ENCODE measurements around the gene APOM. TPM values are rescaled to one million over a fixed set of nuclear protein-coding genes. Genes with fewer than 3 reads are reported as not detected.

APOM gene
- total RNA-seq: 0.52 and 0.54 TPM in 2 replicates

DNA sequence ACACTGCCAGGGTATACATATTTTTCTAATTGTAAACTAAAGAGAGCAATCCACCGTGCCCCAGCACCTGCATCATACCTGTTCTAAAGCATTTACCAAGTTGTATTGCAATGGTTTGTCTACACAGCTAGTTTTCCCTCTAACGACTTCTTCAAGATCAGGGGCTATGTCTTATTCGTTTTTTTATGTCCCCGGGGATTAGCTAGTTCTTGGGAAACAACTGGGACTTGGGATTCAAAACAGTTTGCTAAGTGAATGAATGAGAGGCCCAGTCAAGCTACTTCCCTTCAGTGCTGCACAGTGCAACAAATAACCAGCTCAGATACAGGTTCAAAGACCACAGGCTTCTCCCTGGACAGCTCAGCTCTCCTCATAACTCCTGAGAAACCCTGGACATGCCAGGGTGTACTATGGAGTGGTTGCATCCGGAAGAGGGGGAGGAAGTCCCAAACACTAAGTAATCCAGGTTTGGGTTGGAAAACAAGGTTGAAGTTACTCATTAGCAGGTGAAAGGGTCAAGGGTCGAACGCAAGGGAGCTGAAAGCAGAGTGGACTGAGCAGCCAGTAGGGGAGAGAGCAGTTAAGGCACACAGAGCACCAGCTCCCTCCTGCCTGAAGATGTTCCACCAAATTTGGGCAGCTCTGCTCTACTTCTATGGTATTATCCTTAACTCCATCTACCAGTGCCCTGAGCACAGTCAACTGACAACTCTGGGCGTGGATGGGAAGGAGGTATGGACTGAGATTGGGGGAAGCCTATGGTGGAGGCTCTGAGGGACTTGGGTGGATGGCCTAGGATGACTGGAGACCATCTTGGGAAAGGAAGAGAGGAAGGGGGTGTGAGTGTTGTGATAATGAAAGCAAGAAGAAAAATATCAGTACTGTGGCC lies at the start of gene APOM:
Gene APOM, plus strand, starts transcription at position 546 of the 889 bp plus-strand sequence. Its CDS starts 73 bp downstream, at position 619.

DNA sequence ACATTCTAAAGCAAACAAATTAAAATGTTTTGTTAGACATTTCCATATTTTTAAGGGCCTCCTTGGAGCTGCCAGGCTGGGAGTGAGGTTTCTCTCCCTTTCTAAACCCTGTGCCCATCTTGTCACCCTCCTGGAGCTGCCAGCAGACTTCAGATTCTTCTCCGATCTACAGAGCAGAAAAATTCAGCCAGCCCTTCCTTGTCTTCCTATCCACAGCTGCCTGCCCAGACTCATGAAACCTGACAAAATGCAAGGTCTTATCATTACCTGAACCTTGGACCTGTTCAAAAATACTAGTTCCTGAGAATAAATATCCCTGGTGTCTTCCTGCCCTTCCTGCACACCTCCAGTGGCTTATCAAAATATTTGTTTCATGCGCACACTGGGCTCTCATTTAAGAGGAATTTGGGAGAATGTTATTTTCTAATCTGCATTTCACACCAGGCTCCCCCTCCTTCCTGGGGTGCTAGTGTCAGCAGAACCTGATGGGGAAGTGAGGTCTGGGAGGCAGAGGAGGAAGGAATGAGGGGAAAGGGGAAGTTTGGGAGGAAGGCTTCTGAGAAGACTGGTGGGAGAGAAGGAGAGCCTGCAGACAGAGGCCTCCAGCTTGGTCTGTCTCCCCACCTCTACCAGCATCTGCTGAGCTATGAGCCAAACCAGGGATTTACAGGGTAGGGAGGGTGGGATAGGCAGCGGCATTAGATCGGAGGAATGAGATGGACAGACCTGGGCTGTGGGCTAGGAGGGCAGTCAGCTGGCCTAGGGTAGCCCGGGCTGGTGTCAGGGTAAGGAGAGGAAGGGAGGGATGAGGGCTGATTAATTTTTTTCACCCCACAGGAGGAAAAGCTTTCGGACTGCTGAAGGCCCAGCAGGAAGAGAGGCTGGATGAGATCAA lies 40.8 kb upstream of the APOM start, which contains the start of gene AIF1:
Gene AIF1, plus strand, starts transcription at position 551 of the 895 bp plus-strand sequence. Its CDS starts 96 bp downstream, at position 647.

DNA sequence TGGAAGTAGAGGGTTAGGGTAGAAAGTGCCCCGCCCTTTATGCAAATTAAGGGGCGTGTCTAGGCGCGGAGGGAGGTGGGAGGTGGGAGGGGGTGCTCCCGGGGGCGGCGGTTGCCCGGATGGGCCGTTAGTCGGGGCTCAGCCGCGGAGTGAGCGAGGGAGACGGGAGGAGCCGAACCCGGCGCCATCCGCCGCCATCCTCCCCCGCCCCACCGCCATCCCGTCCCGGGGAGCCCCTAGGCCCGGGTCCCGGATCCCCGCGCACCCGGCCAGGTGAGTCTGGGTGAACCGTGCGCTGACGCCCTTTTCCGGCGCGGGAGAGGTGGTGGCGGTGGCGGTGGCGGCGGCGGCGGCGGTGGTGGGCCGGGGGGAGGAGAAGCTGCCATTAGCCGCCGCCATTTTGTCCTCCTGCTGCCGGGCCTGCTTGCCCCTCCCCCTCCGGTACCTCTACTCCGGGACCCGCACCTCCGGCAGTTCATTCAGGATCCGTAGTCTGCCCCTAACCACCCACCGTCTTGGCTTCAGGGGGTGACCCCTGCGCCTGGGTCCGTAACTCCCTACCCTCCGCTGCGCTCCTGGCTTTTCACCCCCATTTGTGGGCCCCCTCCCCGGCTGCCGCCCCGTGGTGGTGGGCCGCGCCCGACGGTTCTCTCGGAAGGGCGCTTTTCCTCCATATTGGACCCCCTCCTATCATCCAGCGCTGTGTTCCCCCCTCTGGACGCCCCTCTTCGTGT lies 34.9 kb upstream of the APOM start, which contains the start of gene PRRC2A:
Gene PRRC2A, plus strand, starts transcription at position 130 of the 734 bp plus-strand sequence. CDS start 2,075 bp downstream, outside the sequence.

DNA sequence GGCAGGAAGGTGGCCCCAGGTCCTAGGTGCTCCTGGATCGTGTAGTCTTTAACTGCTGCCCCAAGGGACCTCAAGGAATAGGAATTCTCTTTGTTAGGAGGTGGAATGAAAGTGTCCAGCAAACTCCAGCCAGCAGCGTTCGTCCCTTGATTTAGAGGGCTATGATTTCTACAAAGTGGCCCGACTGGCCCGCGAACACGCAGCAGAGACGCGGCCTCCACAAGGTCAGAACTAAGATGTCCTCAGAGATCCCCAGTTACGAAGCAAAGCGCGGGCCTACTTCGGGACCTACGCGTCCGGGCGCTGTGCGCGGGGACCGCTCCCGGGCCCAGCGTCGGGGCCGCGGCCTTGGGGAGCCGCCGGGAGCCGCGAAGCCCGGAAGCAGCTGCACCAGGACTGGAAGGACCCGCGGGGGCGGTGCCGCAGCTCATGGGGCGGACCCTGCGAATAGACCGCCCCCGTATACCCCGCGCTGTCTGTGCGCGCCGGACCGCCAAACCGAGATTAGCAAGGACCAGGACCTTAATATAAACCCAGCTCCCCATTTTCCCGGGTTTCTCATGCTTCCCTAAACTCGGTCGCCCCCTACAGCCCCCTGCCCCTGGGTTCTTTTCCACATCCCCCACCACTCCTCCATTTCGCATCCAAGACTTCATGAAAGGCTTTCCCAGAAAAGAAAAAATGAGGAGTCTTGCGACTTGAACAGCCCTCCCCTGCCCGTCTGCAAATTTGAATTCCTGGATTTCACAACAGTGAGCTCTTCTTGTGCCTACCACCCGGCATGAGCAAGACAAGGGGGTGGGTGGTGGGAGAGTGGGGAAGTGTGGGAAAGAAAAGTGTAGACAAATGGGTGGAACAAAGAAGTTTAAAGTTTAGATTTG lies 4.9 kb downstream of the APOM start, which contains the start of gene C6orf47:
Gene C6orf47, minus strand, starts transcription at position 398 of the 881 bp plus-strand sequence. CDS start 831 bp downstream, outside the sequence.

DNA sequence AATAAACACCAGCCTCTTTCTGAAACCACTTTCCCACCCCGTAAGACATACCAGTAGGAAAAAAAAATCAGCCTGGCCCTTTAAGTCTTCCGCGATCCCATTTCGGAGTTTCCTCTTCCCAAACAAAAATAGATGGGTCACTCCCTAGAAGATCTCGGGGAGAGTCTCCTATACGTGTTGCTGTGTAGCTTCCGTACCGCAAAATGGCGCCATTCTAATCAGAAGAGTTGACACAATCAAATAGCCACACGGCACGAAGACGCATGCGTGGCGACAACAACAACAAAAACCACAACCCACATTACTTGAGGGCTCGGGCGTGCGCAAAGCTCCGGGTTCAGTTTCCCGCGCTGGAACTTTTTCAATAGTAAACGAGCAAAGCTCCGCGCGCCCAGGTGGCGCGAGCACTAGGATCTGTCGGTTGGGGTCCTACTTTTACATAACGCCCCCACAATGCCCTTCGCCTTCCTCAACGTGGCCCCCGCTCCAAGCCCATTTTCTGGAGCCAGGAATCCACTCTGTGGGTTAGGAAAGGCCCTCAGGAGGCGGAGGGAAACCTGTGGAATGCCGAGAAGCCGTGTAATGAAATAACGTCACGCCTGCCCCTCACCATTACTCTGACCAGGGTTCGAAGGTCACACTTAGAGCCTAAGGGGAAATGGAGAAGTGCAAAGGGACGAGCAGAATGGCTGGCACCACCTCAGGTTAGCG lies 9.3 kb downstream of the APOM start, which contains the start of gene GPANK1:
Gene GPANK1, minus strand, starts transcription at position 208 of the 711 bp plus-strand sequence. CDS start 519 bp downstream, outside the sequence.

DNA sequence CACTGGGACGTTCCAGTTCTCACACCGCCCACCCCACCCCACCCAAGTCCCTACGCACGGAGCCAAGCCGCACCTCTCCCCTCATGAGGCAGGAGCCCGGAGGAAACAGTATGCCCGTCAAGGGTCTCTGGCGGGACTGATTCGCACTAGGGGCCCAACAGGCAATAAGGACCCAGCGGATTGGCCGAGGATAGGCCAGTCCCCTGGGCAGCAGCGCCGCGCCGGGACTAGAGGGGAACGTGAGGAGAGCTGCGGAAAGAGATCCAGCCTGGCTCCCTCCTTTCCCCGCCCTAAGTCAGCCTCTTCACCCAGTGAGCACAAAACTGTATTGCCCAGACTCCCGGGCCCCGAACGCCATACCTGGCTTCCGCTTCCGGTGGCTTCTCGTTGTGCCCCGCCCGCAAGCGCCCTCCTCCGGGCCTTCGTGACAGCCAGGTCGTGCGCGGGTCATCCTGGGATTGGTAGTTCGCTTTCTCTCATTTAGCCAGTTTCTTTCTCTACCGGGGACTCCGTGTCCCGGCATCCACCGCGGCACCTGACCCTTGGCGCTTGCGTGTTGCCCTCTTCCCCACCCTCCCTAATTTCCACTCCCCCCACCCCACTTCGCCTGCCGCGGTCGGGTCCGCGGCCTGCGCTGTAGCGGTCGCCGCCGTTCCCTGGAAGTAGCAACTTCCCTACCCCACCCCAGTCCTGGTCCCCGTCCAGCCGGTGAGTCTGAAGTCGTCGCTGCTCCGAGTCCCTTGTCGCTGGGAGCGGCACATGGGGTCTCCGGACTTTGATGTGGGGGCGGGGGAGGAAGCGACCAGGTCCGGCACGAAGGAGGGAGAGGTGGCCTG lies 10.0 kb downstream of the APOM start, which contains the start of gene CSNK2B:
Gene CSNK2B, plus strand, starts transcription at position 580 of the 836 bp plus-strand sequence. CDS start 752 bp downstream, outside the sequence.

DNA sequence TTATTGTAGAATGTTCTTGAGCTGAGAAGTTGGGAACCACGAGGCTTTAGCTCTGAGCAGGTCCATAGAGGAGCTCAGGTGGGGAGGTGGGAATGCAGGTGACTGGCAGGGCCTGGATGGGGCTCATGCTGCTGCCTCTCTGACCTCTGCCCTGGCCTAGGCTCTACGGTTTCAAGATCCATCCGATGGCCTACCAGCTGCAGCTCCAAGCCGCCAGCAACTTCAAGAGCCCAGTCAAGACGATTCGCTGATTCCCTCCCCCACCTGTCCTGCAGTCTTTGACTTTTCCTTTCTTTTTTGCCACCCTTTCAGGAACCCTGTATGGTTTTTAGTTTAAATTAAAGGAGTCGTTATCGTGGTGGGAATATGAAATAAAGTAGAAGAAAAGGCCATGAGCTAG lies 14.0 kb downstream of the APOM start, which contains the start of gene LY6G5B:
Gene LY6G5B, plus strand, starts transcription at position 301 of the 400 bp plus-strand sequence. CDS start 975 bp downstream, outside the sequence.

DNA sequence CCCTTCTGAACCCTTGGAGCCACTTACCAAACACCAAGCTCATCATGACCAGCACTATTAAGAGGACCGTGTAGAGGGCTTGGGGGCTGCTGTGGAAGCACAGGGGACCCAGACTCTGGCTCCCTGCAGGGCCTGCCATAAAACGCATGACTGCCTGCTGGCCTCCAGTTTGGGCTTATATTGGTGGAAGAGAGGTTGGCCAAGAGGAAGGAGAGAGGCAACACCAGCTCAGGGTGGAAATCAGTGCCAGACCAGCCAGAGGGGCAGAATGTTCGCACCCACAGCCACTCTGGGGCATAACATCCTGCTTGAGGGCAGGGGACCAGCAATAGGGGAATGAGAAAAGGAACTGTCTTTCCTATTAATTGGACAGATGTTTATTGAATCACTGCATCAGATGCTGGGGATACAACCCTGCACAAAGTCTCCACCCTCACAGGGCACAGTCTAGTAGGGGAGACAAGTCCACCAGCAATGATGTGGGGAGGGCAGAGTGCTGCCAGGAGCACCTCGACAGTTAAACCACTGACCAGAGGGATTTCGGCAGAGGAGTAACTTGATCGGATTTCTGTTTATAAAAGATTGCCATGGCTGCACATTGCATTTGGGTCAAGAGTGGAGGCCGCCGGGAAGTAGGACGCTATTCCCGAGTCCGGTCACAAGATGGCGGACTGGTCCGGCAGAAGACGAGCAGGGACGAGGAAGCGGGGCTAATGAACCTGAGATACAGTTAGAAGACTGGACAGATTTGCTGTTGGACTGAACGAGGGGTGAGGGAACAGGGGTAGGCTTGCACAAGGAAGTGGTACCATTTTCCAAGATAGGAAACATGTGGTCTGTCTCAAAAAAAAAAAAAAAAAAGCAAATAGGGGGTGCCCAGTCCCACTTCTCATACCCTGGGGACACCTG lies 24.8 kb downstream of the APOM start, which contains the start of gene LY6G5C:
Gene LY6G5C, minus strand, starts transcription at position 842 of the 909 bp plus-strand sequence. Its CDS starts 694 bp downstream, at position 148.

DNA sequence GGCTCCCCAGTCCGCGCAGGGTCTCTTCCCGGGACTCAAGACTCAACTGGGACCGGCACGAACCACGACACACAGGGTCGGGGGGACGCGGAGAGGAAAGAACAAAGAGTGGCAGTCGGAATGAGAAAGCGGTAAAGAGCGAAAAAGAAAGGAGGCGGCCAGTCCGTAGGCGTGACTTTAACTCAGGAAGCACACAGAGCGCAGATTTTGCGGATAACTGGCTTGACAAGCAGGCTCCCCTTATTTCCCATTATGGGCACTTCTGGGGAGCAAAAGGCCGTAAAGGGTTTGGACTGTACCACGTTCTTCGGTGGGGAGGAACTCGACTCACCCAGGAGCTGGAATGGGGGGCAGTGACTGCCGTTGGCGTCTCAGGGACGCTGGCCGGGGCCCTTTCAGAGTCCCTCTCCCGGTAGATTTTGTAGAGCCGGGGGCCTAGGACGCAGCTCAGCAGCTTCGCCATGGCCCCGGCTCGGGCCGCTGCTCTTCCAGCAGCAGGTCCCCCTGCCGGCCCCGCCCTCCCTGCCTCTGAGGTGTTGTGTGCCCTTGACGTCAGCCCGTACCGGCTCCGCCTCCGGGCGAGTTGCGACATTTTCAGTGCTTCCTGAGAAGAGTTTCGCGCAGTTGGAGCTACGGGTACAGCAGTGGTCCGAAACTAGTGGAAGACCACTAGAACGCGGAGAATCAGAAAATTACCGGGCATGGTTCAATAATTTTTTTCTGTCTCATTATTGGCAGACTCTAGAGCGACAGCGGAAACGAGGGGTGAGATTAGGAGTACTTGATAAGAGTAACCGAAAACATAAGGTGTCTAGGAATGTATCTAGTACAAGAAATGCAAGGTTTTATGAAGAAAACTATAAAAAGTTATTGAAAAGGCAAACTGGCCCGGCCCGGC lies 47.4 kb downstream of the APOM start, which contains the start of gene ABHD16A:
Gene ABHD16A, minus strand, starts transcription at position 506 of the 898 bp plus-strand sequence. Its CDS starts 43 bp downstream, at position 463.

DNA sequence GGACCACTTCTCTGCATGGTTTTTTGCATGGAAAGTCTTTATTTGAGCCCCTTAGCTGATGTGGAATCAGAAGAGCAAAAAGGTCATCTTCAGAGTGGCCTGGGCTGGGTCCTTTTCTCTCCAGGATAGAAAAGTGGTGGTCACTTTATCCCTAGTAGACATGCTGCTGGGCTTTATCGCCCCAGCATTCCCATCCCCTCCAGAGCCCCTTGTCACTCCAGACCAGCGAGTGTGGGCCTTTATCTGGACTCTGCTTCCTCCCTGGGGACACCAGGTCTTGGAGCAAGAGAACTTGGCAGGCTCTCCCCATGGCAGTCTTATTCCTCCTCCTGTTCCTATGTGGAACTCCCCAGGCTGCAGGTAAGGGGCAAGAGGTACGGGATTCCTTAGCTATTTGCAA lies 50.9 kb downstream of the APOM start, which contains the start of gene LY6G6F:
Gene LY6G6F, plus strand, starts transcription at position 268 of the 400 bp plus-strand sequence. Its CDS starts 41 bp downstream, at position 309.

Other genes starting within 250 kb of the APOM start
- gene MICB, start 157.7 kb upstream of the APOM start, total RNA-seq: 7.5 and 7.9 TPM in 2 replicates
- not detected in 2 replicates for gene MCCD1, start 126.9 kb upstream of the APOM start, total RNA-seq
- gene DDX39B, start 113.9 kb upstream of the APOM start, total RNA-seq: 269 and 380 TPM in 2 replicates
- 0.11 and 0.17 TPM in 2 replicates for gene ATP6V1G2, start 109.3 kb upstream of the APOM start, total RNA-seq
- 25.3 and 25.9 TPM in 2 replicates for gene NFKBIL1, start 108.3 kb upstream of the APOM start, total RNA-seq
- gene LTA, start 83.6 kb upstream of the APOM start, total RNA-seq: not detected in 2 replicates
- gene TNF, start 80.3 kb upstream of the APOM start, total RNA-seq: not detected in 2 replicates
- gene LTB, start 73.5 kb upstream of the APOM start, total RNA-seq: 2.9 and 3.2 TPM in 2 replicates
- gene LST1, start 69.6 kb upstream of the APOM start, total RNA-seq: 0.11 and 0.26 TPM in 2 replicates
- not detected in 2 replicates for gene NCR3, start 62.9 kb upstream of the APOM start, total RNA-seq
- gene AIF1, start 40.7 kb upstream of the APOM start, total RNA-seq: 0.17 TPM in 1 of 2 replicates, not detected in the other
- 21.8 and 25.5 TPM in 2 replicates for gene PRRC2A, start 35.2 kb upstream of the APOM start, total RNA-seq
- gene BAG6, start 3.2 kb upstream of the APOM start, total RNA-seq: 105 and 110 TPM in 2 replicates
- gene C6orf47, start 4.9 kb downstream of the APOM start, total RNA-seq: 22.6 and 24.2 TPM in 2 replicates
- gene GPANK1, start 9.1 kb downstream of the APOM start, total RNA-seq: 14.0 and 14.5 TPM in 2 replicates
- gene CSNK2B, start 10.2 kb downstream of the APOM start, total RNA-seq: 71.8 and 77.7 TPM in 2 replicates
- 1.4 and 1.9 TPM in 2 replicates for gene LY6G5B, start 14.1 kb downstream of the APOM start, total RNA-seq
- 1.4 and 1.5 TPM in 2 replicates for gene LY6G5C, start 25.2 kb downstream of the APOM start, total RNA-seq
- 52.7 and 62.4 TPM in 2 replicates for gene ABHD16A, start 47.4 kb downstream of the APOM start, total RNA-seq
- gene LY6G6F, start 51.0 kb downstream of the APOM start, total RNA-seq: not detected in 2 replicates
- gene LY6G6D, start 59.5 kb downstream of the APOM start, total RNA-seq: not detected in 2 replicates
- gene LY6G6C, start 65.9 kb downstream of the APOM start, total RNA-seq: not detected in 2 replicates
- not detected in 2 replicates for gene MPIG6B, start 67.5 kb downstream of the APOM start, total RNA-seq
- 122 and 139 TPM in 2 replicates for gene DDAH2, start 73.4 kb downstream of the APOM start, total RNA-seq
- gene CLIC1, start 80.6 kb downstream of the APOM start, total RNA-seq: 545 and 566 TPM in 2 replicates
- gene MSH5, start 84.1 kb downstream of the APOM start, total RNA-seq: 2.3 and 3.0 TPM in 2 replicates
- gene SAPCD1, start 106.8 kb downstream of the APOM start, total RNA-seq: 2.2 and 8.0 TPM in 2 replicates
- gene VWA7, start 121.4 kb downstream of the APOM start, total RNA-seq: 0.09 and 0.22 TPM in 2 replicates
- 31.2 and 36.4 TPM in 2 replicates for gene VARS1, start 139.9 kb downstream of the APOM start, total RNA-seq
- 22.2 and 26.3 TPM in 2 replicates for gene LSM2, start 151.1 kb downstream of the APOM start, total RNA-seq
- gene HSPA1L, start 159.4 kb downstream of the APOM start, total RNA-seq: 1.2 and 1.5 TPM in 2 replicates
- gene HSPA1A, start 159.6 kb downstream of the APOM start, total RNA-seq: 78.6 and 81.2 TPM in 2 replicates
- gene HSPA1B, start 171.8 kb downstream of the APOM start, total RNA-seq: 16.9 and 34.6 TPM in 2 replicates
- 43.3 and 54.0 TPM in 2 replicates for gene NEU1, start 206.9 kb downstream of the APOM start, total RNA-seq
- not detected in 2 replicates for gene SLC44A4, start 223.1 kb downstream of the APOM start, total RNA-seq
- 24.9 and 29.6 TPM in 2 replicates for gene EHMT2, start 241.8 kb downstream of the APOM start, total RNA-seq
- 2.4 and 2.8 TPM in 2 replicates for gene ZBTB12, start 246.2 kb downstream of the APOM start, total RNA-seq

Measured in dermis lymphatic vessel endothelial cell (primary cell).